ENCODE measurements around the gene GRB7. TPM values are rescaled to one million over a fixed set of nuclear protein-coding genes. Genes with fewer than 3 reads are reported as not detected.
"Not testable (repeated sequence)": the region's sequence is repeated elsewhere in the genome, so short reads cannot be mapped to it uniquely, and the experiment has no call there.

Gene GRB7
- total RNA-seq, 2 experiments from 2014 or later = 1.2 TPM; not detected in 1

DNA sequence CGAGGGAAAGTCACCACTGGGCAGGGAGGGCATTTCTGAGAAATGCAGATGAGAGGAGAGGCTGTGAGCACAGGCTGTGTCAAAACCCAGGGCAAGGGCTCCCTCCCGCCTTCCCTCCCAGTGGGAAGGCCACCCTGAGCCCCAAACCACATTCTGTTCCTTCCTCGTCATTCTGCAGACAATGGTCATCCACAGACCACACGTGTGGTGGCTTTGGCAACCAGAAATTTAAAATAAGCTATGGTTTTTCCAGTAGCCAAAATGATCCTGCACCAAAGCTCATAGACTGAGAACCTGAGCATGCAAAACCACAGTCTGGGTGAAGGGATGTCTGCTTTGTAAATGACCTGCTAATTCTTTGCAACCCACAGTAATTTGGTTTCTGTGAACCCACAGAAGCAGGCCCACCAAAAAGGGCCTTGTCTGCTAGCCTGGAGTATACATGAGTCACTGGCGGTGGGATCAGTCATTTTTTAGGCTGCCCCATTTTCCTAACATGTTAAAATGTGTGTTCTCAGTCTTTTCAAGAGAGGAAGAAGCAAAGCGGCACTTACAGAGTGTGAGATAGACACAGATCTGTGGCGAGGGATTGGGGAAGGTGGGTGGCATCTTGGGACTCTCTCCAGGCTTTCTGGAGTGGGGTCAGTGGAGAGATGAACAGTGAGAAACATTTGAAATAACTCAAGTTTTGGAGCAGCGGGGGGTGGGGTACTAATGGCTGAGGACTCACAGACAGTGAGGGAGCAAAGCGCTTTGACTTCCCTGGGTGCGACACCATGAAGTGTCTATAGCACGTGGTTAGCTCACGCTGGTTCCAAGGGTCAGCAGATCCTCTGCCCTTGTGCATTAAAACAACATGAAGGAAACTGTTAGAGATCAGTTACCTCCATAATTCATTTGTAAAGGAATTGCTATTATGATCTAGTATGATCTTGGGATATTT, 20.5 kb downstream of the GRB7 start:
- ATAC-seq (peak; percentile 17), DNase-seq (peak; percentile 87)
- TF ChIP-seq, protein P1, sequence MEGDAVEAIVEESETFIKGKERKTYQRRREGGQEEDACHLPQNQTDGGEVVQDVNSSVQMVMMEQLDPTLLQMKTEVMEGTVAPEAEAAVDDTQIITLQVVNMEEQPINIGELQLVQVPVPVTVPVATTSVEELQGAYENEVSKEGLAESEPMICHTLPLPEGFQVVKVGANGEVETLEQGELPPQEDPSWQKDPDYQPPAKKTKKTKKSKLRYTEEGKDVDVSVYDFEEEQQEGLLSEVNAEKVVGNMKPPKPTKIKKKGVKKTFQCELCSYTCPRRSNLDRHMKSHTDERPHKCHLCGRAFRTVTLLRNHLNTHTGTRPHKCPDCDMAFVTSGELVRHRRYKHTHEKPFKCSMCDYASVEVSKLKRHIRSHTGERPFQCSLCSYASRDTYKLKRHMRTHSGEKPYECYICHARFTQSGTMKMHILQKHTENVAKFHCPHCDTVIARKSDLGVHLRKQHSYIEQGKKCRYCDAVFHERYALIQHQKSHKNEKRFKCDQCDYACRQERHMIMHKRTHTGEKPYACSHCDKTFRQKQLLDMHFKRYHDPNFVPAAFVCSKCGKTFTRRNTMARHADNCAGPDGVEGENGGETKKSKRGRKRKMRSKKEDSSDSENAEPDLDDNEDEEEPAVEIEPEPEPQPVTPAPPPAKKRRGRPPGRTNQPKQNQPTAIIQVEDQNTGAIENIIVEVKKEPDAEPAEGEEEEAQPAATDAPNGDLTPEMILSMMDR (IDR thresholded peaks at IDR 0.05) = no peak
- intact Hi-C loops (cut with micrococcal nuclease) = loop anchor here (1.0 to 5.0 kb wide), 3 partner anchors 34 to 169 kb away; partner anchors contain the start of genes IKZF3, LRRC3C and ORMDL3
- H3K4me3 Mint-ChIP-seq = peak overlapping the region; percentile 28
- H3K36me3 Mint-ChIP-seq (ENCODE audit: low read depth) = peaks cover 34% of the 10 kb centered on the region
- ChIA-PET POLR2A (interaction anchor here (1.0 to 2.9 kb wide), 5 partner anchors 12 to 64 kb away, joined by 3 to 26 read pairs (median 4); no protein-coding TSS in a partner anchor), CTCF (interaction anchor here (1.0 to 1.9 kb wide), 6 partner anchors 9 to 124 kb away, joined by 3 to 5 read pairs (median 4); no protein-coding TSS in a partner anchor)
- H3K27me3 Mint-ChIP-seq = no peaks in the 10 kb centered on the region
- H3K9me3 Mint-ChIP-seq = no peaks in the 10 kb centered on the region
- H3K27ac Mint-ChIP-seq = peak overlapping the region; percentile 88
- peaks cover 80% of the 10 kb centered on the region for H3K4me1 Mint-ChIP-seq (ENCODE audit: low read depth)

DNA sequence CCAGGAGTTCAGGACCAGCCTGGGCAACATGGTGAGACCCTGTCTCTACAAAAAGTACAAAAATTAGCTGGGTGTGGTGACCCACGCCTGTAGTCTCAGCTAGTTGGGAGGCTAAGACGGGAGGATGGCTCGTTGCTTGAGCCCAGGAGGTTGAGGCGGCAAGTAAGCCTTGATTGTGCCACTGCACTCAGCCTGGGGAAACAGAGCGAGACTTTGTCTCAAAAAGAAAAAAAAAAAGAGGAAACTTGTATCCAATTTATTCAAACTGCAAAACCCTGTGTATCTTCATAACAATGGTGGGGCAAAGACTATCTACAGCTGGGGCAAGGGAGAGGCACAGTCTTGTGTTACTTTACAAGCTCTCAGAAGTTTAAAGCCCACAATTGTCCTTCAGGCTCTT, 21.5 kb downstream of the GRB7 start:
- no peak for ATAC-seq
- no peak for DNase-seq
- Mint-ChIP-seq H3K4me1 (ENCODE audit: low read depth) (peaks cover 82% of the 10 kb centered on the region), H3K27me3 (no peaks in the 10 kb centered on the region), H3K4me3 (no peak overlapping the region), H3K9me3 (no peaks in the 10 kb centered on the region), H3K27ac (peak overlapping the region; percentile 88), H3K36me3 (ENCODE audit: low read depth) (peaks cover 42% of the 10 kb centered on the region)
- intact Hi-C loops (cut with micrococcal nuclease) = loop anchor here (5.0 kb wide), 2 partner anchors 33 to 168 kb away; partner anchors contain the start of genes LRRC3C and ORMDL3
- TF ChIP-seq, protein P1 (IDR thresholded peaks at IDR 0.05) = no peak
- ChIA-PET CTCF (interaction anchor here (0.7 to 1.9 kb wide), 7 partner anchors 8 to 267 kb away, joined by 3 to 5 read pairs (median 4); partner anchors contain the start of gene PSMD3), POLR2A (interaction anchor here (1.0 to 2.9 kb wide), 5 partner anchors 8 to 63 kb away, joined by 3 to 26 read pairs (median 4); no protein-coding TSS in a partner anchor)

DNA sequence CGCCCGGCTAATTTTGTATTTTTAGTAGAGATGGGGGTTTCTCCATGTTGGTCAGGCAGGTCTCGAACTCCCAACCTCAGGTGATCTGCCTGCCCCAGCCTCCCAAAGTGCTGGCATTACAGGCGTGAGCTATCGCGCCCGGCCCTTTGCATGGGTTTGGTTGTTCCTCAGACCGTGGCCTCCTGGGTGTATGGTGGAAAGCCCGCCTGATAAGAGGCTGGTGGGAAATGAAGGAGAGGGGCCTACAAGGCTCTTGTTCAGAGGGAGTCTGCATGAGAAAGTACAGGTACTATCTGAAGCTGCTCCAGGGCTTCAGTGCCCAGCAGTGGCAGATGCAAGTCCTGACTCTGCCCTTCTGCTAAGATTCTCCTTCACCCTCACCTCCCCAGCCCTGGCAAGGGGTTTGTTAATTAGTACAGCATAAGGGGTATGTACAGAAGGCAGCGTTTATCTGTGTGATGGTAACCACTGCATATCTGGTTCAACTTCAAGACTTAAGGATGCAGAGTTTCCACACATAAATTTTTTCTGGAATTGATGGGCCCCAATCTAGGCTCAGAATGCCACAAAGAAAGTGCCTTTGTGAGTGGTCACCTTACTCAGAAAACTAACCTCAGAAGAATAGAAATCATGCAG, 24.2 kb downstream of the GRB7 start:
- ATAC-seq = peak; percentile 6
- ChIA-PET POLR2A (interaction anchor here (1.0 to 1.2 kb wide), 2 partner anchors 8 to 31 kb away, joined by 3 to 4 read pairs; no protein-coding TSS in a partner anchor), CTCF (no interaction called here)
- peaks cover 84% of the 10 kb centered on the region for H3K4me1 Mint-ChIP-seq (ENCODE audit: low read depth)
- peaks cover 69% of the 10 kb centered on the region for H3K36me3 Mint-ChIP-seq (ENCODE audit: low read depth)
- no peaks in the 10 kb centered on the region for H3K9me3 Mint-ChIP-seq
- no peaks in the 10 kb centered on the region for H3K27me3 Mint-ChIP-seq
- TF ChIP-seq, protein P1 (IDR thresholded peaks at IDR 0.05) = no peak
- H3K27ac Mint-ChIP-seq = peak overlapping the region; percentile 76
- H3K4me3 Mint-ChIP-seq = no peak overlapping the region
- intact Hi-C loops (cut with micrococcal nuclease) = no loop called here
- DNase-seq = peak; percentile 26

DNA sequence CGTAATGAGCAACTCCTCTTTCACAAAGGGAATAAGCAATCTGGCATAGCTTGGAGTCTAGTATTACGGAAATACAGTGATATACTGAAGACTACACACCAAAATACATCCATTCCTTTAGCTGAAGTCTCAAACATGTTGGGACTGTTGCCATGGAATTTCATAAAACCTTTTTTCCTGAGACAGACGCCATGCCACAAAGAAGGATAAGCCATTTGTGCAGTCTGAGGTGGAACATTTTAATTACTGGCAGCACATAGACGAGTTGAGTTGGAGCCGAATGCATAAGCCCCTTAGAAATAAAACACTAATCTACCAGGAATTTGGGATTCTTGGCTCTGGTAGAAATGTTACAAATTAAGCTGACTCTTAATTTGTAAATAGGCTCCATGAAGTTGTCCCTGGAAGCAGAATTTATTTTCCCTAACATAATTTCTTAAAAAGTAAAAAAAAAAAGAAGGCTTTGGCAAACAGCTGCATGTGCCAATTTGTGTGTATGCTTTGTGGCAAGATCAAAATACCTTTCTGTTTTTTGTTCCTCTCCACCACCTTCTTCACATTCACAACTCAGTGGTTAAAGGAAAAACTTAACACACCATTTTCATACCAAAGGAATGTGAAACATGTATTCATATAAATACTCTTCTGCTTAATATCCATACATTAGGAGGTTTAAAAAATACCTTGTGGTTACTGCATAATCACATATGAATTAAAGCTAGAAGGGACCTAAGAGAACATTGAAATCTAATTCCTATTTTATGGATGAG, 25.5 kb downstream of the GRB7 start:
- Mint-ChIP-seq H3K36me3 (ENCODE audit: low read depth) (peaks cover 78% of the 10 kb centered on the region), H3K4me1 (ENCODE audit: low read depth) (peaks cover 82% of the 10 kb centered on the region), H3K9me3 (no peaks in the 10 kb centered on the region), H3K4me3 (no peak overlapping the region), H3K27ac (peak overlapping the region; percentile 76), H3K27me3 (no peaks in the 10 kb centered on the region)
- DNase-seq (no peak), ATAC-seq (no peak)
- CTCF ChIA-PET = interaction anchor here (1.2 kb wide), 1 partner anchor 128 kb away, joined by 4 read pairs; no protein-coding TSS in a partner anchor
- TF ChIP-seq, protein P1 (IDR thresholded peaks at IDR 0.05) = no peak
- intact Hi-C loops (cut with micrococcal nuclease) = no loop called here
- POLR2A ChIA-PET = interaction anchor here (0.6 to 1.3 kb wide), 6 partner anchors 9 to 192 kb away, joined by 3 to 4 read pairs (median 3); no protein-coding TSS in a partner anchor

DNA sequence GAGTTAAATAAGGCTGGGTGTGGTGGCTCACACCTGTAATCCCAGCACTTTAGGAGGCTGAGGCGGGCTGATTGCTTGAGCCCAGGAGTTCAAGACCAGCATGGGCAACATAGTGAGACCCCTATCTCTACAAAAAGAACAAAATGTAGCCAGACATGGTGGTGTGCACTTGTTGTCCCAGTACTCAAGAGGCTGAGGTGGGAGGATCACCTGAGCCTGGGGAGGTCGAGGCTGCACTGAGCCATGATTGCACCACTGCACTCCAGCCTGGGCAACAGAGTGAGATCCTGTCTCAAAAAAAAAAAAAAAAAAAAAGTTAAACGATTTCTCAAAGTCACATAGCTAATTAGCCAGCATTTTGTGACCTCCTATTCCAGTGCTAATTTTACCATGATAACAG, 26.4 kb downstream of the GRB7 start:
- ATAC-seq; H3K4me3 Mint-ChIP-seq; intact Hi-C loops (cut with micrococcal nuclease); H3K27ac Mint-ChIP-seq; DNase-seq; H3K9me3 Mint-ChIP-seq; H3K27me3 Mint-ChIP-seq: not testable (repeated sequence)
- ChIA-PET POLR2A (interaction anchor here (0.6 to 1.3 kb wide), 4 partner anchors 10 to 191 kb away, joined by 3 to 4 read pairs (median 3); no protein-coding TSS in a partner anchor), CTCF (interaction anchor here (1.2 to 1.8 kb wide), 2 partner anchors 129 to 143 kb away, joined by 4 read pairs; no protein-coding TSS in a partner anchor)
- Mint-ChIP-seq H3K4me1 (ENCODE audit: low read depth) (peaks cover 82% of the 10 kb centered on the region), H3K36me3 (ENCODE audit: low read depth) (peaks cover 82% of the 10 kb centered on the region)
